CD1c-positive myeloid dendritic cell (primary cell): ENCODE results near the gene APLN.
A peak's percentile ranks its signal among the peaks of the same experiment; 100 is the strongest.

ENCODE experiments used
- DNase-seq: peaks from one replicate; pipeline ENCODE4 v3.0.0-alpha.2; 2016; ENCODE audit errors: extremely low spot score

Gene APLN

GRCh38 chrX:129654652-129655546 is at the start of gene APLN:
TSS of gene APLN (minus strand) at chrX:129654956. CDS start at chrX:129654630, 326 bp downstream.
- peak; percentile 41 for DNase-seq

GRCh38 chrX:129704491-129704890 is 49.7 kb upstream of the APLN start:
- DNase-seq: no peak

- DNase-seq: no peak
Measured at GRCh38 chrX:129701624-129702069, 46.9 kb upstream of the APLN start.

GRCh38 chrX:129700536-129700935 is 45.8 kb upstream of the APLN start:
- DNase-seq: no peak

GRCh38 chrX:129698150-129698549 is 43.4 kb upstream of the APLN start:
- DNase-seq: no peak

GRCh38 chrX:129697204-129697829 is 42.6 kb upstream of the APLN start:
- DNase-seq: no peak

- no peak for DNase-seq
Measured at GRCh38 chrX:129696463-129697155, 41.9 kb upstream of the APLN start.

GRCh38 chrX:129695937-129696336 is 41.2 kb upstream of the APLN start:
- DNase-seq: no peak

GRCh38 chrX:129695535-129695934 is 40.8 kb upstream of the APLN start:
- no peak for DNase-seq

GRCh38 chrX:129694805-129695204 is 40.0 kb upstream of the APLN start:
- no peak for DNase-seq

GRCh38 chrX:129693354-129693753 is 38.6 kb upstream of the APLN start:
- peak; percentile 12 for DNase-seq

- no peak for DNase-seq
Measured at GRCh38 chrX:129690435-129690834, 35.7 kb upstream of the APLN start.

GRCh38 chrX:129689796-129690195 is 35.0 kb upstream of the APLN start:
- DNase-seq: peak; percentile 33

GRCh38 chrX:129688097-129688496 is 33.3 kb upstream of the APLN start:
- DNase-seq: no peak

- no peak for DNase-seq
Measured at GRCh38 chrX:129686422-129686948, 31.7 kb upstream of the APLN start.

- no peak for DNase-seq
Measured at GRCh38 chrX:129682979-129683378, 28.2 kb upstream of the APLN start.

GRCh38 chrX:129679901-129680300 is 25.1 kb upstream of the APLN start:
- no peak for DNase-seq

GRCh38 chrX:129678614-129679195 is 23.9 kb upstream of the APLN start:
- no peak for DNase-seq

GRCh38 chrX:129667412-129667811 is 12.7 kb upstream of the APLN start:
- no peak for DNase-seq

- DNase-seq: no peak
Measured at GRCh38 chrX:129665916-129666644, 11.3 kb upstream of the APLN start.

GRCh38 chrX:129663171-129663570 is 8.4 kb upstream of the APLN start:
- DNase-seq: no peak
